ENCODE measurements around the gene CCNE1.

GRCh38 chr19:29850482-29850881 lies 38.7 kb downstream of the CCNE1 start:
- TF ChIP-seq EP300 (IDR thresholded peaks at IDR 0.05; ENCODE audit: borderline replicate concordance in 1 of 2, low read depth in 1 of 2, low read length in 1 of 2) (no peak), CTCF (IDR thresholded peaks at IDR 0.05) (no peak), TCF12 (IDR thresholded peaks at IDR 0.05) (no peak), YY1 (IDR thresholded peaks at IDR 0.05; ENCODE audit: low read depth) (no peak), PBX3 (IDR thresholded peaks at IDR 0.05) (no peak), MXI1 (IDR thresholded peaks at IDR 0.05; ENCODE audit: low read depth, low read length) (no peak)
- TF ChIP-seq, protein P1, sequence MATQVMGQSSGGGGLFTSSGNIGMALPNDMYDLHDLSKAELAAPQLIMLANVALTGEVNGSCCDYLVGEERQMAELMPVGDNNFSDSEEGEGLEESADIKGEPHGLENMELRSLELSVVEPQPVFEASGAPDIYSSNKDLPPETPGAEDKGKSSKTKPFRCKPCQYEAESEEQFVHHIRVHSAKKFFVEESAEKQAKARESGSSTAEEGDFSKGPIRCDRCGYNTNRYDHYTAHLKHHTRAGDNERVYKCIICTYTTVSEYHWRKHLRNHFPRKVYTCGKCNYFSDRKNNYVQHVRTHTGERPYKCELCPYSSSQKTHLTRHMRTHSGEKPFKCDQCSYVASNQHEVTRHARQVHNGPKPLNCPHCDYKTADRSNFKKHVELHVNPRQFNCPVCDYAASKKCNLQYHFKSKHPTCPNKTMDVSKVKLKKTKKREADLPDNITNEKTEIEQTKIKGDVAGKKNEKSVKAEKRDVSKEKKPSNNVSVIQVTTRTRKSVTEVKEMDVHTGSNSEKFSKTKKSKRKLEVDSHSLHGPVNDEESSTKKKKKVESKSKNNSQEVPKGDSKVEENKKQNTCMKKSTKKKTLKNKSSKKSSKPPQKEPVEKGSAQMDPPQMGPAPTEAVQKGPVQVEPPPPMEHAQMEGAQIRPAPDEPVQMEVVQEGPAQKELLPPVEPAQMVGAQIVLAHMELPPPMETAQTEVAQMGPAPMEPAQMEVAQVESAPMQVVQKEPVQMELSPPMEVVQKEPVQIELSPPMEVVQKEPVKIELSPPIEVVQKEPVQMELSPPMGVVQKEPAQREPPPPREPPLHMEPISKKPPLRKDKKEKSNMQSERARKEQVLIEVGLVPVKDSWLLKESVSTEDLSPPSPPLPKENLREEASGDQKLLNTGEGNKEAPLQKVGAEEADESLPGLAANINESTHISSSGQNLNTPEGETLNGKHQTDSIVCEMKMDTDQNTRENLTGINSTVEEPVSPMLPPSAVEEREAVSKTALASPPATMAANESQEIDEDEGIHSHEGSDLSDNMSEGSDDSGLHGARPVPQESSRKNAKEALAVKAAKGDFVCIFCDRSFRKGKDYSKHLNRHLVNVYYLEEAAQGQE (IDR thresholded peaks at IDR 0.05; ENCODE audit: low read depth, low read length) = no peak
- TF ChIP-seq, protein P2, sequence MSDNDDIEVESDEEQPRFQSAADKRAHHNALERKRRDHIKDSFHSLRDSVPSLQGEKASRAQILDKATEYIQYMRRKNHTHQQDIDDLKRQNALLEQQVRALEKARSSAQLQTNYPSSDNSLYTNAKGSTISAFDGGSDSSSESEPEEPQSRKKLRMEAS (IDR thresholded peaks at IDR 0.05; ENCODE audit: low read depth) = no peak
